Activated CD4-positive, alpha-beta T cell treated with anti-CD3 and anti-CD28 coated beads, Interleukin-2, amount 50 U/mL, for 48 hours (primary cell): ENCODE results near the gene PCSK6.
"Not testable (repeated sequence)": the region's sequence is repeated elsewhere in the genome, so short reads cannot be mapped to it uniquely, and the experiment has no call there.

Source experiments
- DNase-seq, 2 experiments: peaks; one replicate each; pipeline ENCODE4 v3.0.0-alpha.2; 2020

The PCSK6 gene

DNA sequence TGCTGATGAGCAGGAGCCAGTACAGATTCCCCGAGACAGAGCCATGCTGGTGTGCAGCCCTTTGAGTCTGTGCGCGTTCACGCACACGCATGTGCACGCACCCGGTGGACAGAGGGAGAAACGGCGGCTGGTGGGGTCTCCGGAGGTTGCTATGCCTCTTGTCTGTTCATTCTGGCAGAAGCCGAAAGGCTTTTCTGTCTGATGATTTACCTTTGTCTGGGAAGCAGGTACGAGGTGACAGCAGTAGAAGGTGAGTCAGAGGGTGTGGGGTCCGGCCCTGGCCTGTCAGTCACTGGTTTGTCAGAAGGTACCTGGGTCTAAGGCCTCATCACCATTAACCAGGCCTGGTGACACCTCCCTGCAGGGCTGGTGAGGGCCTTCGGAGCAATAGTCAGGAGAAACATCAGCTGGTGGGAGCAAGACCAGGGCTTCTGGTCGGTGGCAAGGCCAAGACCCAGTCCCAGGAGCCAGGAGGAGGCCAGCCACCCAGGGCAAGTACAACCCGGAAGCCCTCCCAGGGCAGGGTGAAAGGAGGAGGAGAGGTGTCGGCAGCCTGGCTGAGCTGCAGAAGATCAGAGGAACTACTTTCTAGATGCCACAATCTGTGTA is 7.5 kb downstream of the PCSK6 start:
- no peak for DNase-seq

DNA sequence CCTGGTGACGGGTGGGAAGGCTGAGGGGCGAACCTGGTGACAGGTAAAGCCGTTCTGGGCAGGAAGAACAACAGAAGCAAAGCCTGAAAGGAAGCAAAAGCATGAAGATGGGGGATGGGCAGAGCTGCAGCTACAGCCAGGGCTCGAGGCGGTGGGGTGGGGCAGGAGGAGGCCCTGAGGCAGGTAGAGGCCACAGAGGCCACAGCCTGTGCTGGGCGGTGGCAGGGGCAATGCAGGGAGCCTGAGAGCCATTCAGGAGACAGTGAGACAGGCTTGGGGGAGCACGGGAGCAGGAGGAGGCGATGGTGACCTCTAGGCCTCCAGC is 8.2 kb downstream of the PCSK6 start:
- no peak for DNase-seq

DNA sequence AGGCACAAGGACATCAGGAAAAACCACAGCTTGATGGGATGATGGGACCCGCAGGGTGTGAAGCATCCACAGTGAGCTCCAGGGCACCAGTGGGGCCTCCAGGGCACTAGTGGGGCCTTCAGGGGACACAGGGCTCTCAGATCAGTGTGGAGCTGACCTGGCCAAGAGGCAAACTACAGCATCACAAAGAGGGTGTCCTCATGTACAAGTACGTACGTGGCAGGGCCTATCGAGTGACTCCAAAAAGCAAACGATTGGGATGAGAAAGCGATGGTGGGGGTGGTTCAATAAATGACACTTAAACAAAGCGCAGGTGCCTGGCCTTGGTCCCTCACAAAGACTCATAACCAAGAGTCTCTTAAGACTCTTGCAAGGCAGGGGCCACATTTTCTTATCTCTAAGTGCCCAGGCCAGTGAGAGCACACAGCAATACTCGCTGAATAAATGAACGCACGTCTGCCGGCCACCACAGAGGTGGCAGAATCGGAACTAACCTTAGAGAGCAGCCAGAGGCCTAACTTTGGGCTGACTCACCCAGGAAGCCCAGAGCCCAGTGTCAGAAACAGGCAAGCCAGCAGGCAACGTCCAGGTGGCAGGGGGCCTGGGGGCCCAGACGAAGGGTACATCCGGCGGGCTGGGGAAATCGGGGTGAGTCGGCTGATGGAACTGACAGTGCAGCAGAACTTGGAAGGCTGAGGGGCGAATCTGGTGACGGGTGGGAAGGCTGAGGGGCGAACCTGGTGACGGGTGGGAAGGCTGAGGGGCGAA is 8.7 kb downstream of the PCSK6 start:
- DNase-seq, result no peak

DNA sequence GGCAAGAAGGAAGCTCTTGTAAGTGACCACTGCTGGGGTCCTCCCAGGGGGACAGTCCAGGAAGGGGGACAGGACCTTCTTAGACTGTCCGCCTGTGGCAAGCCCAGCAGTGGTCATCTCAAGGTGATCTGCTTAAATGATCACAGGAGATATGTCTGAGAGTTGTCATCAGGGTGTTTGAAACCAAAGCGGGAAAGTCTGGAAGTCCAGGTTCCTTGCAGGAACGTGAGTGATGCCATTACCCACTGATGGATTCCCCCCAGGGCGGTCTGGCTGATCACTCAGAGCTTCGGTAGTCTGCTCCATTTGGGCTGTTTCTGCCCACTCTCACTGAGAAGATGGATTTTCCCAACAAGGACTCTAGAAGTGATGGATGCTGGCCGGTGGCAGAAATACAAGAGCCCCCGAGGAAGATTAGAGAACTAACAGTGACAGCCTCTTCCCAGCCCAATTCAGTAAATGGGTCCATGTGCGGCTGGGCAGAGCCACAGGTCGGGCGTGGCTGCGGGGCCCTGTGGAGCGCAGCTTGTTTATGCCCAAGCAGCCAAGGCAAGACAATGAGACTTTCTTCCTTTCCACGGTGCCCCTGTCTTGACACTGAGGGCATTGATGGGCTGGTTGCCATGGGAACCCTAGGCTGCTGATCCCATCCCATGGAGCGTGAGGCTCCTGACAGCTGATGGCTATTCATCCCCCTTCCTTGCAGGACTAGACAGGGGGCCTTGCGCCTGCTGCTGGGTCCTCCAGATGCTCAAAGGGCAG is 9.5 kb downstream of the PCSK6 start:
- no peak for DNase-seq

DNA sequence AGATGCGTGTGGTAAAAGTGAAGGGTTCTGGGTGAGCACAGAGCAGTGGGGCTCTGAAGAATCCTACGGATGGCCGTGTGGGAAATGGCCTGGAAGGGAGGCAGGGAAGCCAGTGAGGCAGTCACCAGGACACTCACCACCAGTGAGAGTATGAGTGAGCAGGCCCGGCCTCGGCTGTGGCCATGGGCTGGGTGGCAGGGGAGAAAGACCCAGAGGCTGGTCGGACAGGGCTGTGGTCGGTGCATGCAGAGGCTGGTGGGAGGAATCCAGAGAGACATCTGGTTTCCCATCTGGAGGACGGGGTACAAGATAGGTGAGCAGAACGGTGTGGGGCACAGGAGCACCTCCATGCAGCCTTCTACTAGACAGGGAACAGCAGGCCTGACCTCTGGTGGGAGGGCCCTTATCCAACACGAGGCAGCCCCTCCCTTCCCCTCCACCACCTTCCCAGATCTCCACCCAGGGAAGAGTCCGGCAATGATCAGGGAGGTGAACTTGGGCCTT is 10.1 kb downstream of the PCSK6 start:
- no peak for DNase-seq

DNA sequence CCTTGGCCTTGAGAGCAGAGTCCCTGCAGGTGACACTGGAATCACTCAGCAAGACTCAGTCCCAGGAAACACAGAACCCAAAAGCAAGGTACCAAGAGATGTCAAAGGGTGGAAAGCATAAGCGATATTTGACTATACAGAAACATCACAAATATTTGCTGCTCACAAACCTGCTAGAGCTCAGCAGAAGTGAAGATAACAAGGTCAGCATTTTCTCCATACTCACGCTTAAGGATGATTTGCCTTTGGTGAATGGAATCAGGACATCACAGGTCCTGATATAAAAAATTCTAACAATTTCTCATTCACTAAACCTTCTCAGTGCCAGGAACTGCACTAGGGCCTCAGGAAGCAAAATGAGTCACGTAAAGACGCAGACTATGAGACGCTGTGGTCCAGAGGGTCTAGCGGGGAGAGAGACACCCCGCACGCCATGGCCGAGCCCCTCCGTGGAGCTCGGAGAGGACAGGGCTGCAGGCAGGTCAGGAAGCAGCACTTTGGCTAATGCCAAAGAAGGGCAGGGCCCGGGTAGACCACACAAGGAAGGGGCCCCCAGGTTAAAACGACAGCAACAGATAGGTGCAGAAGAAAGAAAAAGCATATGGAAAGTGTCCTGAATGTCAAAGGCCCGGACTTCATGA is 10.7 kb downstream of the PCSK6 start:
- no peak for DNase-seq

DNA sequence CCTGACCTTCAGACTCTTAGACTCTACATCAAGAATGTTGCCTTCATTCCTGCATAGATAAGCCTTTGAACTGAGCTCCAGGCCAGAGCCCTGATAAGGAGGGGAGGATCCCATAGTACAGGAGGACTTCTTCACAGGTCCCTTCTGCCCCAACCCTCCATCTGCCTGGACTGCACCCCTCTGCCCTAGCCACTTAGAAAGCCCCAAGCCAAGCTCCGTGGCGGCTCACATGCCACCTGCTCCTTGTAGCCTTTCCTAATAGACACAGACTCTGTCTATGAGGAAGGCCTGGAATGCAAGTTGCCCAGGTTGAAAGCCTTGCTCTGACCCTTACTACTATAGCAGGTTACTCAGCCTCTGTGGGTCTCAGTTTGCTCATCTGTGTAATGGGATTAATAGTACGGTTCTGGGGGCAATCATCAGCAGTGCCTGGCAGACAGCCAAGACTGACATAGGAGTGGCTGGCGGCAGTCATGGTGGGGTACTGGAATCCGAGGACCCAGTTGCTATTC is 11.6 kb downstream of the PCSK6 start:
- DNase-seq, result no peak

DNA sequence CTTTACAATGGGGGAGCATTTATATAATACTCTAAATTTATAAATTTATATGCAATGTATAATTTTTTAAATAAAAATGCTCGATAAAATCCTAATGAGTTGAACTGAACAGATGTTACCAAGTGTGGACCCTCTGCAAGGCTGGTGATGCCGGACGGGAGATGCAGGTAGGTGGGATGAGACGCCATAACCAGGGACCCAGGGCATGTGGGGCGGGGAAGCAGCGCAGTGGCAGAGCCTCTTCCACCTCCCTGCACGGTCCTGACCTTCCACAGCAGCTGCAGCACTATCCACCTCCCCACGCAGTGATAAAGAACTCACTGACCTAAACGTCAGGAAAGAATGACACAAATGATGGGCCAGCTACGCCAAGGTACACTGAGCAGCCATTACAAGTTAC is 12.8 kb downstream of the PCSK6 start:
- no peak for DNase-seq

DNA sequence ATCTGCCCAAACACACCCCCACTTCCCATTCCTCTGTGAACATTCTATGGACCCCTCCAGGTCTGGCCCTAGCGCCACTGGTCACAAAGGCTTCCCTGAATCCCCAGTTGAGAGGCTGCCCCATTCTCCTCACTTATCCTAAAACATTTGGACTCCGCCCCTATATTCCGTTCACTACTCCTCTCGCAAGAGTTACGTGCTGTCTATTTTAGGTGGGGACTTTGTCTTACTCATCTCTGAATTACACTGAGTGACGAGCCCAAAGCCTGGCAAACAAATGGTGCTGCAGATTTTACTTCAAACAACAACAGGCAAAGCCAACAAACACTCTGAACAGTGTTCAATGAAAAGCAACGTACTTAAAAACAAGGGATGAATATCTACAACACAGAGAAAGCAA is 14.5 kb downstream of the PCSK6 start:
- DNase-seq, result no peak

DNA sequence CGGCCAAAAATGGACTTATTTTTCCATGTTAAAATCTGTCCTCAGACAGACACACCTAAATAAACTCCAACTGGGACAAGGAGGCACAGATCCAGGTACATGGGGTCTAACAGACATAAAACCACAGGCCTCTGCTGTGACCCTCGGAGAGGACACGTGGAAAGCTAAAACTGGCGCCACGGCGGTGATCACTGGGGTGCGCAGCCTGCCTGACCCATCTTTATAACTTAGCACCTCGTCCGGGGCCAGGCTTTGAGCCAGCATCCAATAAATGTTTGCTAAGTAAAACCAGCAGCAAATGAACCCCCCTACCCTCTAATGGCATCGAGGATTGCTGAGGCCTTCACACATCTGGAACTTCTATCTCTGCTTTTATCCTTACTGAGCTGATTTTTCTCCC is 15.3 kb downstream of the PCSK6 start:
- DNase-seq, result no peak

DNA sequence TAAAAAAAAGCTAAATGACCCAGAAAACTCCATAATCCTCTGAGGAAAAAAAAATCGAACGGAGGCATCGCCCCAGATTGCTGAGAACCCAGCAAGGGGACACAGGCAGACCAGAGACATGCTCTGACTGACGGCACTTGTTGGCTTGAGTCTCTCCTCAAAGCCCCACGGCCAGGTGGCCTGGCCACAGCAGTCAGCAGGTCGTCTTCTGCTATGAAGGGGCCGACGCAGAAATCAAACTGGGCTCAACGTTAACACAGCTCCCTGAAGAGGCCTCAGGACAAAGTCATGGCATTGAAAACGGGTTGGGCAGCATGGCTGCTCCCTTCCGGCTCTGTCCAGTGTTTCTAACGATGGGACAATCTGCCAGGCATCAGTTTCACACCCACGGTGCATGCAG is 17.5 kb downstream of the PCSK6 start:
- DNase-seq, result no peak

DNA sequence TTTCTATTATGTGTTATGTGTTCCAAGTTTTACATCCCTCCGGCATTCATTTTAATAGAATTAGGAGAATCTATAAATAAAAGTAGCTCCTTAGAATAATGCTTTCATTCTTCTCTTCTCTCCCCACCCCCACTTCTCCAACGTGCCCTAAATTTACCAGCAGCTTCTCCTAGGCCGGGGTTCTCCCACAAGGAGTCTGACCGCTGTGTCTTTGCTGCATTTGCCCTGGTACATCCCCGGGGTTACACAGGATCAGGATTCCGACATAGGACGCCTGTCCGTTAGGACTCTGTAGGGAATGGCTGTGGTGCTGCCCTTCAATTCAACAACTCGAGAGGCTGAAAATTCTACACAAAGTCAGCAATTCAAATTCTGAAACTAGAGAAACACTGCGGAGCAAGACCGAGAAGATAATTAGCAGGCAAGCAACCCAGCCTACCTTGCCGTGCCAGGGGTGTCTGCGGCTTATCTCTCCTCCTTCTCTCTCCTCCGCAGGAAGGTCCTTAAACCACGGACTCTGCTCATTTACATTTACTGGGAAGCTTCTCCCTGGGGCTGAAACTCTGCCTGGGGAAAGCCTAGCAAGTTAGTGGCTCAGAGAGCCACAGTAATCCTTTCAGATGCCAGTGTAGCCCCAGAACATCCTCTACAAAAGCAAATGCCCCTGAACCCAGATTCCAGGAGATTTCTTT is 18.8 kb downstream of the PCSK6 start:
- DNase-seq, result no peak

DNA sequence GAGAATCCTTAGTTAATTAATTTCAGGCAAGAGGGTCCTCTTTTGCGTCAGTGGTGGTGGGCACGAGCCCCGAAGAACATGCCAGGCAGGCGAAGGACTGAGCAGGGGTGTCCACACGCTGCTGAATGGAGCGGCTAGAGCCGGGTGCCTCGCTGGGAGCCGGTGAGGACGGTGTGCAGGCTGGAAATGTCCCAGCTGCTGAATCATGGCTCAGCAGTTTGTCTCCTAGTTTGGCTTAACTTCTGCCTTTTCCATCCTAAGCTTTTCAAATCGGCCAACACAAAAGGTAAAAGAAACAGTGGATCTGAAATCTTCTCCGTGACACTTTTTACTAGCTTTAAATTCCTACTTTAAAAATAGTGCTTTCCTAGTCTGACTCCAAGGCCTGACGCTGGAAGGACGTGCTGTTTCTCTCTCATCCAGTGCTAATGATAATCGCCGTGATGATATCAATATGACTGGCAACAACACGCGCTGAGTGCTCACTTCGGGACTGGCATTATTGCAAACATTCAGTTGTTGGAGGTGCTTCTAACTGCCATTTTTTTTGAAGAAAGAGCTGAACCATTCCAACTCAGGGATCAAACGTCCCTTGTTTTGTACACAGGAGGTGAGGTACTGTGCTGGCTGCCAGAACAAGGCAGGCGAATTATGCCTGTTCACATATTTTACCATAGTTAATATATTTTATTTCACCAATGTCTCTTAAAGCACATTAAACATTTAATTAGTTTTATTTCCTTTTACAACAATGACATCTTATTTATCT is 19.8 kb downstream of the PCSK6 start:
- DNase-seq, result no peak

DNA sequence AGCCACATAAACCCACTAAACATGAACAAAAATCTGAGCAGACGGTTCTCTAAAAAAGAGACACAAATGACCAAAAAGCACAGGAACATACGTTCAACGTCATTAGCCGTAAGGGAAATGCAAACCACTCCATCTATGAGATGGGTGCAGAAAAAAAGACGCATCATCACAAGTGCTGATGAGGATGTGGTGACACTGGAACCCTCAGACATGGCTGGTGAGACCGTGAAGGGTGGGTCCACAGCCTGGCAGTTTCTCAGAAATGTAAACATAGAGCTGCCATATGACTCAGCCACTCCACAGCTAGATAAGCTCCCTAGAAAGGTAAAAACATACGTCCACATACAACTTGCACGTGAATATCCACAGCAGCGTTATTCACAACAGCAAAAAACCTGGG is 23.3 kb downstream of the PCSK6 start:
- DNase-seq, result no peak

DNA sequence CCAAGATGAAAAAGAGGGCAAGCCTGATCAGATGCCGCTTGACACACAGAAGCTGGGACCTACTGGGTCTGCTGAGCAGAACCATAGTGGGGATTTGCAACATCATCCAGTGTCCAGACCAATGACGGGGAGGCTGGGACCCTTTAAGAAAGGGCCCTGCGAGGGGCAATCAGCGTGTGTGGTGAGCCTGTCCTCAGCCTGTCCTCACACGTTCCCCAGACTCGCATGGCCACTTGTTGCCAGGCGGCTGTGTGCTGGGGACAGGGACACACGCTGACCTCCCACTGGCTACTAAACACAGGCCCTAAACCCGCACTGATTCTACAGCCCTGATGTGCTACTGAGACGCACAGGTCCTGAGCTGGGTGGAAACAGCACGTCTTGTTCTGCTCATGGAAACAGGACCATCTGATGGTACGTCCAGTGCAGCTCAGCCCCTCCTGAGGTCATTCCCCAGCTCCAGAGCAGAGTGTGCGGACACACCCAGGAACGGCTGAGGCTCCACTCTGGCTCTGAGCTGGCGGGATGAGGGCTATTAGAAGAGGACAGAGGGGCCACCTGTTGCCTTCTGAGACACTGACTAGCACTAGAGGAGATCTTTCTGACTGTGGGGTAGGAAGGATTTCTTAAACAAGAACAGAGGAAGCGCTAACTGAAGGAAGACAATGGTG is 24.4 kb downstream of the PCSK6 start:
- DNase-seq, result no peak

DNA sequence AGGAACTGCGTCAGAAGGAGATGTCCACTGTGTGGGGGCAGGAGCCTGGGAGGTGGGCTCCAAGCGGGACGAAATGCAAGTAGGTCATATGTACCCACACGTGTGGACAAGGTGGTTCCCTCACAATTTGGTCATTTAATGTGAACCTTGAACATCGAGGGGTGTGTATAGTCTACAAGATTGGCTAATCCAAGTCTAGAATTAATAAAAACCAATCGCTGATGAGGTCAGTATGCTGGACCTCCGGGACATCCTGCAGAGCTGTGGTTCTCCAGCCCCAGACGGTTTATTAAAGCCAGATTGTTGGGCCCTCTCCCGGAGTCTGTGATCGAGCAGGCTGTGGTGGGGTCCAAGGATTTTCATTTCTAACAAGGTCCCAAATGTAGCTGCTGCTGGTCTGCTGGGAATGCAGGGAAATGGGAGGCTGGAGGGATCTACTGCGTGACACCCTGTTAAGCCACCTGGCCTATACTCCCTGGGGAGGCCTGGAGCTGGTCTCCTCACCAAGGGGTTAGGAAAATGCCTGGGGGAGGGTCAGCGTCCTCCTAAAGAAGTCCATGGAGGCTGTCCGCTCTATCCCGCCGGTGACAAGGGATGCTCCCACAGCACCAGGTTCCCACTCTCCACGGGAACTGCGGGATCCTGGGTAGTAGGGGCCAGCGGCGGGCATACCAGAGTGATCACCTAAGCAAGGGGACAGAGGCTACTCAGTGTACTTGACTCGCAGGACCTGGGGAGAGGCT is 25.1 kb downstream of the PCSK6 start:
- no peak for DNase-seq

DNA sequence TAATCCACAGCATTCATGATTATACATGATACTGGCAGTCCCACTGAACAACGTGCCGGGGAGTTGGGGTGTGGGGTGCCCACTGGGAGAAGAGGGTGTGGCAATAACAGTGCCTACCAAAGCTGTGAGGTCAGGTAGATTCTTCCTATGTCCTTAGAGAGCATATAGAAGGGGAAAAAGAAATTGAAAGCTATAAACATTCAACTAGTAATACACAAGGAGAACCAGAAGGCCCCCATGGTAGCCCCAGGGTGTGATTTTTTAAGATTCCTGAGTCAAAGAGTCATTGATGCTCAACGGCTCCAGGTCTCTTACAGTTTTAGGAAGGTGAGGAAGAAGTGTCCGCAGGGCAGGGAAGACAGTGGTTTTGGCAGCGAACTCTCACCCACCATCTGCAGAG is 25.8 kb downstream of the PCSK6 start:
- not testable (repeated sequence) for DNase-seq

DNA sequence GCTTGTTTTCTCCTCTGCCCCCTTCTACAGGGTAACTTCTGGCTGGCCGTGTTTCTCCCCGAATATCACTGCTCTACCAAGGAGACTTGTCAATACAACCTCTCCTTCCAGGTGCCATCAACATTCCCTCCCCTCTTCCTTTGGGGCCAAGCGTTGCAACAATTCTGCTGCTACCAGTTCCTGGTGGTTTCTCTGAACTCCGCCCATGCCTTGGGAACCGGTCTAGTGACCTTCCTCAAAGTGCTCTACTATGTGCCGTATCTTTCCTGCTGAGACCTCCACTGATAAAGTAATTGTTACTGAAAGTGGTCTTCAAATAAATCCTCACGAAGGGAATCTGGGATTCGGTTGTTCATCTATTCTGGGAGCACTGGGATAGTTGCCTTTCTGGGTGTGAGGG is 26.2 kb downstream of the PCSK6 start:
- no peak for DNase-seq

DNA sequence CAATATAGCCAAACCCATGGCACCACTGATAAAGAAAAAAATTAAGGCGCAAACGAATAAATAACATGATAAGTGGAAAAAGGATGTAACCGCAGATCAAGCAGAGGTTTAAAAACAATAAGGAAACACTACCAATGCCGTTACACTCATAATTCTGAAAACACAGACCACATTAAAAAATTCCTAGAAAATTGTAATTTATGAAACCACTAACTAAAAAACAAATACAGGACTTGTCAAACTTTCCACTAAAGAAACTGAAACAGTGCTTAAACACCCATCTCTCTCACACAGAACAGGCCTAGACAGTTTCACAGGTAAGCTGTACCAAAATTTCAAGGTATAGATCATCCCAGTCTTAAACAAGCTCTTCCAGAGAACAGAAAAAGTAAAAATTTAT is 28.4 kb downstream of the PCSK6 start:
- no peak for DNase-seq

DNA sequence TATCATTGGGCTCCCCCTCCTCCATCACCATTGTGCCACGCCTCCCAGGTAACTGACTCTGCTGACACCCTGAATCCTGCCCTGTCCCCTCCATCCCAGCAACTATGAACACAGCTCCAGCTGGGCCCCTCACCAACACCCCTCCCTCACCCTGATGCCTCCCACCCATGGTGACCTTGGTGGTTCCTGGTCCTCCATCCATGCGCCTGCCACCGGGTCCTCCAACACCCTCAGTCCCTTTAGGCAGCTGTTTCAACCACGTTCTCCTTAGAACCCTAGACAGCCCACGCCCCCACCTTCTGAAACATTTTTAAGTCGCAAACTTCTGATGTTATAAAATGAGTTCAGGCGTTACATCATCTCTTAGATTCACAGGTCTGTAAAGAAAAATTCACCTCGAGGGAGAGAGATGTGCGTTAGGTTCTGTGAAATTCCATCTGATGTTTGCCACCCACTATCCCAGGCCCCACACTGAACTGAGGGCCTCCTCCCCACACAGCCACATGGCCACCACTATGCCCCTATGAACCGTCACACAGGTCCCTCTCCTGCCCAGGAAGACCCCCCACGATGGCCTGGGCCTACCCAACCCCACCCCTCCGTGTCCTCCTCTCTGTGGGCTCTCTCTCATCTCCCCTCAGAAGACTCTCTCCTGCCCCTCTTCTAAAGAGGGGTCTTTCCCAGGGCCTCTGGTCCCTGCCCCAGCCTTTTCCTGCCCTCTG is 29.8 kb downstream of the PCSK6 start:
- DNase-seq, result no peak
